K562 (cell line): ENCODE measurements around the gene WWOX. TPM values are rescaled to one million over a fixed set of nuclear protein-coding genes. Genes with fewer than 3 reads are reported as not detected.

Experiments used
- ATAC-seq: fragments of 200-7000 bp; cut with Tn5 transposase; 3 replicates; pipeline ENCODE4 v1.9.1; 2020; ENCODE audit warnings: moderate library complexity
- BruUV-seq: library from RNA; stranded (reverse); fragments of 400-500 nt; replicated peaks from 2 replicates; lab custom pipeline; 2021; lab: Mats Ljungman, UMichigan
- CTCF ChIA-PET: fragments of 300-600 bp; formaldehyde crosslinking; extraction: SDS; loops from one replicate; lab custom pipeline; 2021; ENCODE audit warnings: low intra/inter-chr PET ratio; lab: Yijun Ruan, JAX
- POLR2A ChIA-PET: fragments of 300-600, 350-650 bp; sonication (Branson Sonifier 250); formaldehyde crosslinking; extraction: SDS; loops from one replicate; lab custom pipeline; 2021; ENCODE audit warnings: antibody characterized with exemption, inconsistent platforms; lab: Yijun Ruan, JAX
- DNase-seq, 4 experiments: peaks; one replicate each; pipeline versions ENCODE4 v3.0.0 to v3.0.0-alpha.2; 2011 to 2018; ENCODE audit warnings: low spot score in 3 of 4, mixed read lengths in 3 of 4; ENCODE audit errors: extremely low read depth in 1 of 4
- FAIRE-seq: peaks from 2 replicates; lab custom pipeline; 2011; peaks lifted over from hg19 to GRCh38; lab: Jason Lieb, UNC
- H2AFZ ChIP-seq: 2 replicates; pipeline ENCODE4 v1.6.0; 2011; ENCODE audit warnings: low read depth, low read length, control low read depth, inconsistent platforms
- H3K27ac ChIP-seq: fragments of 200-600 bp; 3 replicates; pipeline ENCODE4 v1.8.0; 2011; ENCODE audit warnings: low read depth, mild to moderate bottlenecking, control low read depth, inconsistent platforms, low read length, moderate library complexity, mixed read lengths; ENCODE audit errors: extremely low read depth
- H3K27me3 ChIP-seq, 2 experiments: fragments of 300-600 bp in 1 of 2; 2 replicates in 1 of 2; 3 replicates in 1 of 2; pipeline versions ENCODE4 v1.6.0 to v1.8.0; 2011; ENCODE audit warnings: inconsistent platforms in 2 of 2, low read length in 2 of 2, mild to moderate bottlenecking in 1 of 2, mixed read lengths in 1 of 2, moderate library complexity in 1 of 2; ENCODE audit not compliant: control insufficient read depth in 2 of 2, insufficient read depth in 2 of 2
- H3K36me3 ChIP-seq: fragments of 300-600 bp; 3 replicates; pipeline ENCODE4 v1.8.0; 2011; ENCODE audit warnings: mild to moderate bottlenecking, low read length, inconsistent platforms; ENCODE audit not compliant: control insufficient read depth, insufficient read depth
- H3K4me1 ChIP-seq, 2 experiments: fragments of 200-600 bp in 1 of 2; replicated peaks in 1 of 2; 2 replicates in 1 of 2; 3 replicates in 1 of 2; pipeline versions ENCODE4 v1.5.1 to v1.8.0; 2011; ENCODE audit warnings: inconsistent platforms in 2 of 2, low read length in 2 of 2, mild to moderate bottlenecking in 1 of 2, mixed read lengths in 1 of 2, moderate library complexity in 1 of 2; ENCODE audit not compliant: control insufficient read depth in 2 of 2, insufficient read depth in 2 of 2
- H3K4me2 ChIP-seq: 2 replicates; pipeline ENCODE4 v1.6.1; 2011; ENCODE audit warnings: low read length, control low read depth, inconsistent platforms, mixed read lengths; ENCODE audit not compliant: insufficient read depth
- H3K4me3 ChIP-seq: fragments of 200-600 bp; sonication (generic), shearing (Covaris generic); 2 replicates; pipeline ENCODE4 v1.5.1; 2016; ENCODE audit warnings: control low read depth, inconsistent platforms
- H3K79me2 ChIP-seq: fragments of 200-600 bp; 3 replicates; pipeline ENCODE4 v1.8.0; 2011; ENCODE audit warnings: low read length, inconsistent platforms; ENCODE audit not compliant: control insufficient read depth, insufficient read depth
- H3K9ac ChIP-seq, 2 experiments: 2 replicates each; pipeline versions ENCODE4 v1.6.0 to v1.6.1; 2011; ENCODE audit warnings: low read depth in 2 of 2, low read length in 2 of 2, control low read depth in 1 of 2, inconsistent platforms in 1 of 2, mild to moderate bottlenecking in 1 of 2, mixed read lengths in 1 of 2; ENCODE audit not compliant: insufficient read depth in 1 of 2
- H3K9me1 ChIP-seq: one replicate; pipeline ENCODE4 v1.6.0; 2011; ENCODE audit warnings: inconsistent platforms, mild to moderate bottlenecking, low read length, moderate library complexity; ENCODE audit not compliant: control insufficient read depth, insufficient read depth
- H3K9me3 ChIP-seq: replicated peaks from 2 replicates; pipeline ENCODE4 v1.5.1; 2011; ENCODE audit warnings: low read depth, low read length, inconsistent platforms; ENCODE audit not compliant: control insufficient read depth, insufficient read depth
- H4K20me1 ChIP-seq: replicated peaks from 2 replicates; pipeline ENCODE4 v1.6.1; 2011; ENCODE audit warnings: low read length, inconsistent platforms, mixed read lengths; ENCODE audit not compliant: control insufficient read depth, insufficient read depth
- BRCA1 ChIP-seq, 2 experiments: fragments of 450-650 bp in 1 of 2; sonication (generic) in 1 of 2; formaldehyde crosslinking in 1 of 2; IDR thresholded peaks; 2 replicates each; pipeline versions ENCODE4 v1.5.0 to v1.6.1; 2017 to 2020; ENCODE audit warnings: mild to moderate bottlenecking in 1 of 2, missing genetic modification reagents in 1 of 2
- CAMTA2 ChIP-seq: fragments of 250-450 bp; sonication (Bioruptor Pico); conservative IDR thresholded peaks from 2 replicates; pipeline ENCODE4 v1.5.1; 2022
- CBFA2T3 ChIP-seq: fragments of 450-650 bp; IDR thresholded peaks from 2 replicates; pipeline ENCODE4 v1.6.1; 2017
- CCAR2 ChIP-seq: fragments of 200-400 bp; formaldehyde crosslinking; IDR thresholded peaks from 2 replicates; pipeline ENCODE4 v1.6.1; 2017; ENCODE audit warnings: mild to moderate bottlenecking, low read depth, low read length
- CXXC5 ChIP-seq: fragments of 250-450 bp; sonication (Bioruptor Pico); IDR thresholded peaks from 2 replicates; pipeline ENCODE4 v1.8.0; 2022; ENCODE audit warnings: inconsistent platforms, mild to moderate bottlenecking, moderate library complexity
- KAT7 ChIP-seq: sonication (generic); formaldehyde crosslinking; IDR thresholded peaks from 2 replicates; pipeline ENCODE4 v1.8.0; 2022; ENCODE audit warnings: missing genetic modification reagents, mild to moderate bottlenecking, borderline replicate concordance
- NR2C2 ChIP-seq, 2 experiments: fragments of 200-800 bp in 1 of 2; sonication (Bioruptor generic) in 1 of 2; sonication (generic) in 1 of 2; formaldehyde crosslinking in 1 of 2; IDR thresholded peaks; 2 replicates each; pipeline versions ENCODE4 v1.6.1 to v1.8.0; 2016 to 2022; ENCODE audit warnings: mild to moderate bottlenecking in 1 of 2, missing compliant biosample characterization in 1 of 2, missing genetic modification characterization in 1 of 2, missing genetic modification reagents in 1 of 2
- POLR2B ChIP-seq: fragments of 450-650 bp; IDR thresholded peaks from 2 replicates; pipeline ENCODE4 v1.6.1; 2018; ENCODE audit warnings: low read depth; ENCODE audit not compliant: partially characterized antibody
- PPARD ChIP-seq: fragments of 250-450 bp; sonication (Bioruptor Pico); IDR thresholded peaks from 2 replicates; pipeline ENCODE4 v1.8.0; 2022; ENCODE audit warnings: inconsistent platforms, mild to moderate bottlenecking, moderate library complexity
- TARDBP ChIP-seq: fragments of 450-650 bp; IDR thresholded peaks from 2 replicates; pipeline ENCODE4 v1.6.1; 2016
- ZNF253 ChIP-seq: fragments of 250-450 bp; sonication (Bioruptor Pico); conservative IDR thresholded peaks from 2 replicates; pipeline ENCODE4 v1.6.1; 2021; ENCODE audit warnings: mild to moderate bottlenecking
- ZNF347 ChIP-seq: fragments of 450-650 bp; formaldehyde crosslinking; IDR thresholded peaks from 2 replicates; pipeline ENCODE4 v1.4.0; 2020; ENCODE audit warnings: low read depth, mild to moderate bottlenecking, moderate library complexity
- ZNF644 ChIP-seq: fragments of 200-800 bp; sonication (Bioruptor generic); IDR thresholded peaks from 2 replicates; pipeline ENCODE4 v1.6.1; 2016; ENCODE audit warnings: low read depth, missing genetic modification characterization, missing compliant biosample characterization
- WGBS: fragments of 100-300 bp; shearing (Covaris generic); methylation state at CpG from one replicate; pipeline ENCODE4 v1.1.6; 2016; ENCODE audit warnings: low coverage, mixed read lengths; ENCODE audit not compliant: insufficient coverage; ENCODE audit errors: missing lambda C conversion rate; 5-methylcytosine and 5-hydroxymethylcytosine counted together
- in situ Hi-C: fragments of 300-500 bp; cut with MboI; formaldehyde crosslinking; loops from 4 replicates; pipeline ENCODE4 v1.15.0; 2018; ENCODE audit warnings: inconsistent platforms, mixed read lengths
- intact Hi-C: fragments of 100-400 bp; cut with micrococcal nuclease; formaldehyde crosslinking; loops from 2 replicates; pipeline ENCODE4 v1.14.2; 2022
- polyA plus RNA-seq, 8 experiments: library from polyadenylated mRNA; depleted of rRNA in 4 of 8; stranded (reverse) in 5 of 8; unstranded in 3 of 8; fragments of >200 nt; fragmentation: Nextera tagmentation in 2 of 8; fragmentation: Illumina TruSeq in 1 of 8; extraction: Ambion mirVana in 2 of 8; extraction: Trizol in 1 of 8; gene quantifications; 2 replicates each; pipeline versions ENCODE4 v1.2.1 to v1.2.3, GENCODE V29; 2011 to 2014; ENCODE audit warnings: inconsistent platforms in 1 of 8, missing spikeins in 1 of 8
- total RNA-seq, 7 experiments: library from RNA; depleted of rRNA in 6 of 7; stranded (reverse); fragments of >200 nt in 6 of 7; fragmentation: Illumina TruSeq in 2 of 7; extraction: Trizol in 2 of 7; gene quantifications; 2 replicates each; pipeline versions ENCODE4 v1.2.1 to v1.2.3, GENCODE V29; 2011 to 2021; ENCODE audit warnings: low replicate concordance in 1 of 7
- TF ChIP-seq, protein P1 (sequence below), 2 experiments: fragments of 200-800 bp in 1 of 2; sonication (Bioruptor generic) in 1 of 2; sonication (generic) in 1 of 2; formaldehyde crosslinking in 1 of 2; IDR thresholded peaks in 1 of 2; conservative IDR thresholded peaks in 1 of 2; 2 replicates each; pipeline versions ENCODE4 v1.5.0 to v1.6.1; 2016 to 2020; ENCODE audit warnings: missing compliant biosample characterization in 1 of 2, missing genetic modification characterization in 1 of 2, missing genetic modification reagents in 1 of 2

Gene WWOX
- total and polyA plus RNA-seq, 9 of the 15 experiments (the other 6 are each of a cell fraction or from before 2014, with no cell fraction given): 1.6 to 22.7 (median 8.1) TPM

DNA sequence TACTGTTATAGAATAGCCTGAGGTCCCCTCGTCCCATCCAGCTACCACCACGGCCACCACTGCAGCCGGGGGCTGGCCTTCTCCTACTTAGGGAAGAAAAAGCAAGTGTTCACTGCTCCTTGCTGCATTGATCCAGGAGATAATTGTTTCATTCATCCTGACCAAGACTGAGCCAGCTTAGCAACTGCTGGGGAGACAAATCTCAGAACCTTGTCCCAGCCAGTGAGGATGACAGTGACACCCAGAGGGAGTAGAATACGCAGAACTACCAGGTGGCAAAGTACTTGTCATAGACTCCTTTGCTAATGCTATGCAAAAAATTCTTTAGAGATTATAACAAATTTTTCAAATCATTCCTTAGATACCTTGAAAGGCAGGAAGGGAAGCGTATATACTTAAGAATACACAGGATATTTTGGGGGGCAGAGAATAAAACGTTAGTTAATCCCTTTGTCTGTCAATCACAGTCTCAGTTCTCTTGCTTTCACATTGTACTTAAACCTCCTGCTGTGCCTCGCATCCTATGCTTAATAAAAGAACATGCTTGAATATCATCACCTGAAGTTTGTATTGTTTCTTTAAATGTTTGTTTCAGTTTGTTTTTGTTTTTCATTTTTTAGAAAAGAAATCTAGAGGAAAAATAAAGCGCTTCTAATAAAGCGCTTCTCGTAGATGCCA is 1112.8 kb downstream of the WWOX start:
- TF ChIP-seq ZNF644 (tag) (no peak), CBFA2T3 (no peak), POLR2B (no peak), ZNF253 (CRISPR knock-in tag) (no peak), TARDBP (no peak), NR2C2 (CRISPR knock-in tag; IDR thresholded peaks at IDR 0.05) (no peak), NR2C2 (tag; IDR thresholded peaks at IDR 0.05) (no peak), BRCA1 (IDR thresholded peaks at IDR 0.05) (no peak), BRCA1 (CRISPR knock-in tag; IDR thresholded peaks at IDR 0.05) (no peak), KAT7 (CRISPR knock-in tag) (no peak), PPARD (CRISPR knock-in tag) (no peak), CAMTA2 (CRISPR knock-in tag) (no peak), CCAR2 (no peak), CXXC5 (CRISPR knock-in tag) (no peak), ZNF347 (CRISPR knock-in tag) (no peak)
- TF ChIP-seq, protein P1, sequence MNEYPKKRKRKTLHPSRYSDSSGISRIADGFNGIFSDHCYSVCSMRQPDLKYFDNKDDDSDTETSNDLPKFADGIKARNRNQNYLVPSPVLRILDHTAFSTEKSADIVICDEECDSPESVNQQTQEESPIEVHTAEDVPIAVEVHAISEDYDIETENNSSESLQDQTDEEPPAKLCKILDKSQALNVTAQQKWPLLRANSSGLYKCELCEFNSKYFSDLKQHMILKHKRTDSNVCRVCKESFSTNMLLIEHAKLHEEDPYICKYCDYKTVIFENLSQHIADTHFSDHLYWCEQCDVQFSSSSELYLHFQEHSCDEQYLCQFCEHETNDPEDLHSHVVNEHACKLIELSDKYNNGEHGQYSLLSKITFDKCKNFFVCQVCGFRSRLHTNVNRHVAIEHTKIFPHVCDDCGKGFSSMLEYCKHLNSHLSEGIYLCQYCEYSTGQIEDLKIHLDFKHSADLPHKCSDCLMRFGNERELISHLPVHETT (CRISPR knock-in tag; conservative IDR thresholded peaks at IDR 0.05 in 1 of 2, IDR thresholded peaks at IDR 0.05 in 1 of 2): no peak
- DNase-seq: no peak
- Histone ChIP-seq H3K27ac (no peak overlapping the region), H3K4me2 (no peak overlapping the region), H2AFZ (no peak overlapping the region), H3K4me3 (no peak overlapping the region), H3K9ac (no peak overlapping the region), H4K20me1 (0 out of 2 replicates have a peak, but pooled peaks cover 3% of the 10 kb centered on the region), H3K79me2 (no peaks in the 10 kb centered on the region), H3K9me3 (no peaks in the 10 kb centered on the region), H3K36me3 (no peaks in the 10 kb centered on the region), H3K27me3 (peaks cover 2 to 9% of the 10 kb centered on the region in 2 experiments; a peak in 3 of 5 replicates), H3K9me1 (no peaks in the 10 kb centered on the region), H3K4me1 (no peaks in the 10 kb centered on the region)
- in situ Hi-C loops (no loop called here), intact Hi-C loops (no loop called here)
- WGBS: 1% methylated on average over 10 of the region's 10 CpGs
- ChIA-PET POLR2A (no interaction called here), CTCF (no interaction called here)
- no TSS peak for BruUV-seq
- no peak for FAIRE-seq
- no peak for ATAC-seq
